Hippocampal formation (tissue), 2 donors: ENCODE measurements around the gene PRG2.

Source experiments
- DNase-seq, 2 donors: peaks; one replicate each; lab custom pipeline; 2025; lab: John Stamatoyannopoulos, UW

Gene PRG2

GRCh38 chr11:57396744-57397143 lies 6.3 kb upstream of the PRG2 start:
- DNase-seq: no peak

- DNase-seq: no peak
Measured at GRCh38 chr11:57395905-57396623, 5.6 kb upstream of the PRG2 start.

GRCh38 chr11:57394203-57394965 lies 3.9 kb upstream of the PRG2 start:
- DNase-seq: no peak

- DNase-seq: no peak
Measured at GRCh38 chr11:57392763-57393105, 2.3 kb upstream of the PRG2 start.

GRCh38 chr11:57392066-57392762 lies 1.8 kb upstream of the PRG2 start:
- DNase-seq: no peak

GRCh38 chr11:57391539-57391938 lies 1.1 kb upstream of the PRG2 start:
- DNase-seq: no peak

- no peak for DNase-seq
Measured at GRCh38 chr11:57391111-57391510, 661 bp upstream of the PRG2 start.

- DNase-seq: no peak
Measured at GRCh38 chr11:57387289-57388030, 3.0 kb downstream of the PRG2 start.

GRCh38 chr11:57386178-57386940 lies 4.1 kb downstream of the PRG2 start:
- DNase-seq: no peak

- DNase-seq: no peak
Measured at GRCh38 chr11:57380975-57381374, 9.5 kb downstream of the PRG2 start, which contains the start of gene PRG3. TSS of gene PRG3 (minus strand) at chr11:57381150. CDS start at chr11:57380708, 442 bp downstream.

- DNase-seq: no peak
Measured at GRCh38 chr11:57379732-57380131, 10.7 kb downstream of the PRG2 start.

GRCh38 chr11:57378186-57378585 lies 12.3 kb downstream of the PRG2 start:
- no peak for DNase-seq

- DNase-seq: no peak
Measured at GRCh38 chr11:57377107-57377506, 13.3 kb downstream of the PRG2 start.

- no peak for DNase-seq
Measured at GRCh38 chr11:57376095-57377090, 14.1 kb downstream of the PRG2 start.

- DNase-seq: no peak
Measured at GRCh38 chr11:57375490-57375889, 15.0 kb downstream of the PRG2 start.

- DNase-seq: no peak
Measured at GRCh38 chr11:57374966-57375365, 15.5 kb downstream of the PRG2 start.

- DNase-seq: no peak
Measured at GRCh38 chr11:57373146-57373545, 17.3 kb downstream of the PRG2 start.

GRCh38 chr11:57370941-57371340 lies 19.5 kb downstream of the PRG2 start:
- no peak for DNase-seq

GRCh38 chr11:57370251-57370650 lies 20.2 kb downstream of the PRG2 start:
- no peak for DNase-seq

GRCh38 chr11:57368845-57369232 lies 21.6 kb downstream of the PRG2 start:
- DNase-seq: no peak
